Activated T-cell treated with anti-CD3 and anti-CD28 coated beads for 4 hours (primary cell): ENCODE results near the gene PPP1R1C.

Experiments used
- DNase-seq: peaks from one replicate; pipeline ENCODE4 v3.0.0-alpha.2; 2020

PPP1R1C gene

DNA sequence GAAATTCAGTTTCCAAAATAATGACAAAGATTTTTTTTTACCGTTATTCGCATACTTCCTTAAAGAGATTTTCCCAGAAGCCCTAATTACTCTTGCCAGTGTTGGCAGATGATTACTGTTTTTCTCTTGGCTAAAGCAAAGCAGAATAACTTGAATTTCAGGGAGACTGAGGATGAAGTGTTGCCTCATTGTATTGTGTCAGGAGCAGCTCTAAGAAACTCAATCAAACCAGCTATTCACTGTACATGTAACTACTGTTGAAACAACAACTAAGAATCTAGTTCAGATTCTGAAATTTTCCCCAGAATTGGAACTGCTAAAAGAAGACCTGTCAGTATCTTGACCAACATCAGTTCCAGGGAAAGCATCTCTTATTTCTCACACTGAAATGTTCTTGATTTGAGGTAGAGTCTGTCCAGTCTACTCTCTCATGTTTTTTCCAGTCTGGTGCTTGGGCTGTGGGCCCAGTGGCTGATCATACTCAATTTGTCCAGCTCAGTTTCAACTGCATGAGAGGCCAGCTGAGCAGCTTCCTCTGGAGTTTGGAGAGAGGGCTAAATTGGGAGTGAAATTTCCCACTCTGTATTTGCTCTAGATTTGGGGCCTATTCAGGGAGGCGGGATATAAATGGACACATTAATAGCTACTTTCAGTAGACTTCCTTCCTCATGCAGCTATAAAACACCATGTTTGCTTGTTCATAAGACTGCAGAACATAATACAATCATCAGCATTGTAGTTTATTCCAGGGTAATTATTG lies 78.5 kb downstream of the PPP1R1C start:
- no peak for DNase-seq

DNA sequence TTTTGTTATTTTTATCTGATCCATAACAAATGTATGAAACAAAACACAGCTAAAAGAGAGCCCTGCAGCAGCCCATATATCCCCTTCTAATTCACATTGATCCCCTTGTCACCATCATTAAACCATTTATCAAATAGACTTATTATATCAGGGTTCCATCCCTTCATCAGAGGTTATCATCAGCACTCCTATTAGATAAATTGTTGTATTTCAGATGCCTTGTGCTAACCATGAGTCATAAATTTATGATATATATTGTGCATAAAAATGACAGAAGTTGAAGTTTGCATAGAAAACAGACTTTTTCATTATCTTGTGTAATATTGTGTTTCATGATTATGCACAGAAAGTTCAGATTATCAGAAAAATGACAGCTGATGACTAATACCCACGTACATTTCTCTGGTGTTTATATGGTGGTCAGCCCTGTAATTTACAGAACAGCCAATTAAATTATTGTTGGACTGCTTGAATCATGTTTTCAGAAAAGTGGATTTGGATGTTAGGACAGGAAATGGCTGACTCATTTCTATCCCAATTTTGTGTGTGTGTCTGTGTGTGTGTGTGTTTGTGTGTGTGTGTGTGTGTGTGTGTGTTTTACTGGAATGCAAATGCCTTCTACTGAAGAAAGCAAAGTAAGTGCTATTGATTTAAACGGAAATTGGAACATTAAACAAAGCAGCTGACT lies 80.9 kb downstream of the PPP1R1C start:
- DNase-seq, result no peak

- no peak for DNase-seq
These were observed 81.7 kb downstream of the PPP1R1C start for GRCh38 chr2:182067393-182067792.

DNA sequence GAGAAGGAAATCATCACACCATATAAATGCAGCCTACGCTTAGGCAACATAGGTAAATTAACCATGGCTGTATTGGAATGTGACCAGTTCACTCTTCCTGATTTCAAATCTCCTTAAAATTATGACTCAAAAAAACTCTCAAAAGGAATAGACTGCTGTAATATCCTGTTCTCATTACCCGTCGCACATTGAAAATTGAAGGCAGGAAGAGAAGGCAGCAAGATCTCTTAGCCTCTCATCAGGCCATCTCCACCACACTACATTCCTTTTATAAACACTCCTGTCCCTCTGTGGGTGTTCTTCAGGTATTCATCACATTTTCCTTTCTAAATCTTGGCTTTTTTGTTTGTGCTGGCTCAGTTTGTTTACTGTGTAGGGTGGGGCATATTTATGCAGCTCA lies 83.2 kb downstream of the PPP1R1C start:
- DNase-seq, result no peak

- DNase-seq, result no peak
These were observed 83.8 kb downstream of the PPP1R1C start for GRCh38 chr2:182069416-182069815.

DNA sequence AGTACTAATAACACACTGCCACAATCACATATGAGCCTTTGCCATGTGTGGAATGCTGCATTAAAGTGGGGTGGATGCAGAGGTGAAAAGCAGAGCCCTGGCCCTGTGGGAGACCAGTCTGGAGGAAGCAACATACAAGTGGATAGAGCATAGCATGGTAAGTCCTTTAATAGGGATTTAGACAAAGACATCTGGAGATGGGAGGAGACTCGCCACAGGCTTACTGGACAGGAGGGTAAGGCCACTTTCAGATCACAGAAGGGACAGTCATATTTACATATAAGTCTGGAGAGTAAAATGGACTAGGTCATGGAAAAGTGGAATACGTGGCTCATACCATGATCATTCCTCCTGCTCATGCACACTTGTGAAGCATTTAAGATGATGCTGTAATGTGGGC lies 84.3 kb downstream of the PPP1R1C start:
- DNase-seq, result no peak

GRCh38 chr2:182070736-182071135 lies 85.1 kb downstream of the PPP1R1C start:
- DNase-seq, result no peak

- no peak for DNase-seq
These were observed 87.2 kb downstream of the PPP1R1C start for GRCh38 chr2:182072861-182073260.

GRCh38 chr2:182073613-182074012 lies 88.0 kb downstream of the PPP1R1C start:
- DNase-seq, result no peak

DNA sequence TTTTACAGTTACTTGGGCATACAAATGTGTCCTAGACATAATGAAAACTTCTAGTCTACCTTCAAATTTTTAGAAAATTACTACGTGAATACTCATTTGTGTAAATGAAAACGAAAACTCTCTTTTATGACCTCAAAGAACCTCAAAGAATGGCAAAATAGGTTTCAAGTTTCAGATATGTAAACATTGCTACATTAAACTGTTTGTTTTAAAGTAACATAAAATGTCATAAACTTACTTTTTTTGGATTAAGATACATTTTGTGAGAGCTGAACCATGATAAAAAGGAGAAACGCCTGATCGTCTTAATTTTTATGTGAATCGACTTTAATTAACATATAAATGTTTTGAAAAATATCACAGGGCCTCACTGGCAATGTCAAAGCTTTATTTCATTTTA lies 91.4 kb downstream of the PPP1R1C start:
- DNase-seq, result no peak

GRCh38 chr2:182077448-182078142 lies 91.9 kb downstream of the PPP1R1C start:
- DNase-seq, result no peak

DNA sequence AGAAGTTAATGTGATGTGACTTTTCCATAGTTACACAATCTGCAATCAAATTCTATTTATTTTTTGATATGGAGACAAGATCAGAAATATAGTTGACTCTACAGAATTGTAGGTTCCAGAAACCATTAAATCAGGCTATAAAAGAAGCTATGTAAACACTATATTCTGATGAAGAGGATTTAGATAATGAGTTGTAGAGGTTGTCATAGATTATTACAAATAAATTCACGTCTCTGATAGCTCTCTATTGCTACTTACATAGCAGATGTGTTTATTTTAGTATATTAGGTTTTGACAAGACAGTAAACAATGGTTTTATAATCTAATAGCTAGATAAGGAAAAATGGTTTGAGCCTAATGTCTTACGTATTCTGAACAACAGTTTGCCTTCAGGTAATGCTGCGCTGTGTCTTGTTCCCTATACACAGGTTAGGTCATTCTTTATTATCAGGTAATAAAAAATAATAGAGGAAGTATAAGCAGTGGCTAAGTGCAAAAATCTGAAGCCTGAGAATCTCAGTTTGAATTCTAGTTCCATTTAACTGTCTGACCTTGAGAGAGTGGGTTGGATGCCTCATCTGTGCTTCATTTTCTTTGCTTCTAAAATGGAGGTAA lies 93.4 kb downstream of the PPP1R1C start:
- no peak for DNase-seq

GRCh38 chr2:182080493-182080892 lies 94.8 kb downstream of the PPP1R1C start:
- no peak for DNase-seq

DNA sequence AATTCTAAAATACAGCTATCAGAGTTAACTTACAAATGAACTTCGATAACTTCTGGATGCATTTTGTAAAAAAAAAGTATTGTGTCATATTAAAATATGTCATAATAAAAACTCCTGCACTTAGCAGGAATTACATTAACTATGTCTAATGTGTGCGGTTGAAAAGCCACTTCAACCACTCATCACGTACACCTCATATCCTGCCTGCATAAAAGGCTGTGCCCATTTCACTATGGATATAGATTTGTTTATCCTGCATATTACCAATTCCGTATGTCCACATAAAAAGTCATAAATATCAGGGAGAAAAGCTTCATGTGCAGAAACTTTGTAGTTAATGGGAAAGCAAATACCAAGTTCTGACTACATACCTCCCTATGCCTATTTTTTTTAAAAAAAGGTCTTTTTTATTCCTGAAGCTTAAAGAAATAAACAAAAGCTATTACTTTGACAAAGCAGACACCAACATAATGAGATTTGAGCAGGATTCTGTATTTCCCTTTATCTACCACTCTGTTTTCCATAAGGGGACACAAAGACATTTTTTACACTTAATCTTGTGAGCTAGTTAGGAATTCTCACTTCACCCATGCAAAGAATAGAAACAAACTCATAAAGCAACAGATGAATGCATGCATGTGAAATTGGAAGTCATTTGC lies 96.1 kb downstream of the PPP1R1C start:
- no peak for DNase-seq

DNA sequence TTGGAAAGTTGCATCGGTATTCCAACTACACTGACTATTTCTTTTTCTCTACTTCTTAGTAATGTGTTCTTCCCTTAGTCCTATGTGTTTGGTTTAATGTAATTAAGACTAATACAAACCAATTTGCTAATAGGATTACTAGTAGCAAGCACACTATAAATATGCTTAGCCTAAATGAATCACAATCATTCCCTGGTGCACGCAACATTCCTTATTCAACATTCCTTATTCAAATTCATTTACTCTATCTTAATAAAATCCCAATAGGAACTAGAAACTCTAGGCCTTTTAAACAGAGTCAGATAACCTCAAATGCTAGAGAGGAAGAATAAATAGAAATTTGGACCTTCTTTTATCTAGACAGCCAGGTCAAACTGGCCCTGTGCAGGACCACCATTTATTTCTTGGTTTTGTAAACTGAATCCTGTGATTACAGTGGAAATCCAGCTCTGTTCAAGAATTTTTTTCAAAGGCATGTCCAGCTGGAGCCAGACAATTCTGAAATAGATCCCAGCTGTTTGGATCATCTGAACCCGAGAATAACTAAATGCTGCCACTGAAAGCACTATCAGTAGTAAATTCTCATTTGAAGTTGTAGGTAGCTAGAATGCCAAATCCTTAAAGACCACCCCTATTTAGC lies 103.1 kb downstream of the PPP1R1C start:
- no peak for DNase-seq

- no peak for DNase-seq
These were observed 104.8 kb downstream of the PPP1R1C start for GRCh38 chr2:182090486-182090885.

- DNase-seq, result no peak
These were observed 112.0 kb downstream of the PPP1R1C start for GRCh38 chr2:182097571-182098164.

GRCh38 chr2:182098648-182099047 lies 113.0 kb downstream of the PPP1R1C start:
- DNase-seq, result no peak

DNA sequence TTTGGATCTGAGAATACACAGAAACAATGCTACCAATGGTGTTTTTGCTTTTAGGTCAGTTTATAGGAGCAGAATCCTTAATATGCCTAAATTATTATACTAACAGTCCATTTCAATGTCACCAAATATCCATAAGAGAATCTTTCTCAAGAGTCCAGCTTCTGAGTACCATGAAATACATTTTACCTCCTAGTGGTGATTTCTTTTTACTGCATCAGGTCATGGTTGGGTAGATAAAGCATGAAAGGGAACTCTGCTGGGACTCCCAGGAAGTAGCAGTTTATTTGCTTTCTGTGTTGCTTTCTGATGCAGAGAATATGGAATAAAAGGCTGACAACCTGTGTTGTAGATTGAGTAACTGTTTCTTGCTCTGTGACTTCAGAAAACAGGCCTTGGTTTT lies 115.6 kb downstream of the PPP1R1C start:
- no peak for DNase-seq

DNA sequence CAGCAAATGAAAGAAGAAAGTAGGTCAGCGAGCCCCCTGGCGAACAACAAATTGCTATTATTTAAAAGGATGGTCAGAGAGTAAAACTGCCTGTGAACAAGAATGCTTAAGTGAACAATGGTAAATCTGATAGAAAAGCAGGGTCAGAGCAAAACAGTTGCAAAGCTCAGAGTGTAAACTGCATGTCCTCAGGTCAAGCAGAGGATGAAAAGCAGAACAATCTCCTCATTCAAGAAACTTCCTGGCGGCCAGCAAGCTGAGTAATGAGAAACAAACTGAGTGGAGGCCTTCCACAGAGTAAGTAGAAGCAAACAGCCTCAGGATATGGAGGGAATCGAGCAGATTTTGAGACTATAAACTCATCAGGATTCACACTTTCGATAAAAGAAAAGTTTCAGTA lies 117.9 kb downstream of the PPP1R1C start:
- DNase-seq, result no peak

GRCh38 chr2:182110347-182110746 lies 124.7 kb downstream of the PPP1R1C start:
- no peak for DNase-seq

DNA sequence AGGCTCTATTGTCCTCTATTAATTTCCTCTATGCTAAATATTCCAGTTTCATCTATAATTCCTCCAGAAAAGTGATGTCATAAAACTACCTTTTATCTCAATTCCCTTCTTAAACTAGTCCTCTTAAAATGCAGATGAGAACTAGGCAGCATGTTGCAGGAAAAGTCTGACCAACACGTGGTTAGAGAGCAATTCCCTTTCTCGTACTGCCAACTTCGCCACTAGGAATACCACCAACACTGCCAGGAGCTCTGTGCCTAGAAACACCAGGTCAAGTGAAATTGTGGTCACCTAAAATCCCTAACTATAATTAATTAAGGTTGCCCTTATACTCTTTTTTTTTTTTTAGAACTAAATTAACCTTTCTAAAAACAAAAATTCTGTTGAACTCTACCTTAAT lies 127.7 kb downstream of the PPP1R1C start:
- DNase-seq, result no peak
